GM21786 (cell line): ENCODE data around the gene FAM117B.
"Not testable (repeated sequence)": the region's sequence is repeated elsewhere in the genome, so short reads cannot be mapped to it uniquely, and the experiment has no call there.

Experiments used
- ATAC-seq: cut with Tn5 transposase; IDR thresholded peaks from one replicate; pipeline ENCODE4 v1.9.1; 2021; ENCODE audit not compliant: unreplicated experiment

The FAM117B gene

DNA sequence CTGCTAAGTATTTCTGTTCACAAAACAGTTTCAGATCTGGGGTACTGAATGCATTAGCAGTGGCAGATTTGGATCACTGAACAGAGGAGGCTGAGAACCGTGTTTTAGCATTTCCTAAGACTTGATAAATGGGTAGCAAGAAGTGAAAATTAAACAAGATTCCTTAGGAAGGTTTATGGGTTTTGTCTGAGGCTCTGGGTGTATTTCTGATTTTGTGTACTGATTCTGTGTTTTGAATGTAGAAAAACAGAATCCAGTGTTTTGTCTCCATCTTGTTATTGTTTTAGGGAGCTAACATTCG, 1.4 kb downstream of the FAM117B start:
- no peak for ATAC-seq

DNA sequence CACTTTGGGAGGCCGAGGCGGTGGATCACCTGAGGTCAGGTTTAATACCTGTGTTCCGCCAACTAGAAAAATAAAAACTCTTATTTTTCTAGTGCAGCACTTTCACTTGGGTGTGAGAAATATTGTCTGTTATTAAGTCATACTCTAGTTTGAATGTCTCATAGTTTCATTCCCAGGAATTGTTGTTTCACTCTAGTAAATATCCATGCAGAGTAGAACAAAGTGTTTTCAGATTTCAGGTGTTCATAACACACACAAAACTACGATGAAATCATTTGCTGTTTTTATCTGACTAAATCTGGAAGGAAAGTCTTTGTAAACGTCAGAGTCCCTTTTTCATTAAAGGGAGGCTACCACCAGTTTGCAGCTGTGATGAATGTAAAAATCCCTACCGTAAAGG, 4.0 kb downstream of the FAM117B start:
- ATAC-seq: no peak

DNA sequence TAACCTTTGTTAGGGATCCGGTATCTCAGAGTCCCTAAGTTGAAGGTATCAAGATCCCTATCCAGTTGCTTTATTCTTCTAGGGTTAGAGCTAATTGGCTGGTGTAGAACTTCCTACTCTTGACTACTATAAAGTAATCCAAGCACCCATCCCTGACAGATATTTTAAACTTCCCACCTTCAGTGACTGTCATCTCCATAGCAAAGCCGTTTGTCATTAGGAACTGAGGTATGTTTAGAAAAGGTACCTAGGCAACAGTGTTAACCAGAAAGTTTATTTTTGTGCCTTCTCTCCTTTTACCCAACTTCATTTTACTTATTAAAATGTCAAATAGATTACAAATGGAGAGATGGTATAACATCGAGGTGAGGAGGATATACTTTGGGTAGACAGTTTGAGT, 4.5 kb downstream of the FAM117B start:
- no peak for ATAC-seq

DNA sequence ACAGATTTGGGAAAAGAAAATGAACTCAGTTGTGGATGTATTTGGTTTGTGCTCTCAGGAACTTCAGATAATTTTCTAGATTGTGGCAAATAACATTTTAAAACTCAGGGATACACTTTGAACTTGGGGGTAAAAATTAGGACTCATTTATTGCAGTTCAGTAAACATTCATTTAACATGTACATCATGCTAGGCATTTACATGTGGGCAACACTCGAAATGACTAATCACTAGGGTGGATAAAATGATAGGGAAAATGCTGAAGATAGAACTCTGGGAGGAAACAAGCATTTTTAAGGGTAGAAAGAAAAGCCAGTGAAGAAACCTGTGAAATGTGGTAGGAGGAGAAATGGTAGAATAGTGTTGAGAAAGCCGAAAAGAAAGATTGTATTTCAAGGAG, 7.8 kb downstream of the FAM117B start:
- ATAC-seq: no peak

DNA sequence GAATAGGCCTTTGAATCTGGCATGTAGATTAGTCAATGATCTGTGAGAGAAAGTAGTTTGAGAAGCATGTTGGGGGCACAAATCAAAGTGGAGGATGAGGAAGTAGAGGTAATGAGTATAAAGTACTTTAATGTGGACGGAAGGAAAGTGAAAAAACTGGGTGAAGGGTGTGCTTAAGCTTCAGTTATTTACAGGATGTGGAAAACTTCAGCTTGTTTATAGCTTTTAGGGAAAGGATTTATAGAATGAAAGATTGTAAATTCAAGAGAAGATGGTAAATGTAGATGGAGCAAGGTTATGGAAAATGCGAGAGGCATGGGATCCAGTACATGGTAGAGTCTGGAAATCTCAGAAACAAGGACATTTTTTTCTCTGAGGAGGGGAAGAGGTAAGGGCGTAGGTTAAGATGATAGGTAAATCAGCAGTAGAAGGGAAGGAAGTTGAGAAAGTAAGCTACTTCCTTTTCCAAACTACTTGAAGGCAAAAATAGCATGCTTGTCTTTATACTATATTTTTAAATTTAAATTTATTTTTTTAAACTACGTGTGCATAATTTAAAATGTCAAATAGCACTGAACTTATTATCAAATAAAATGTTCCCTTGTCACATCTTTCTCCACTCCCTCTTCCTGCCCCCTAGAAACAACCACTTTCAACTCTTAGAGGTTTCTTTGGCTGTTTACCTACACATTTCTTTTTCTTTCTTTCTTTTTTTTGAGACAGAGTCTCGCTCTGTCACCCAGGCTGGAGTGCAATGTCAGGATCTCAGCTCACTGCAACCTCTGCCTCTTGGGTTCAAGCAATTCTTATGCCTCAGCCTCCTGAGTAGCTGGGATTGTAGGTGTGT, 8.5 kb downstream of the FAM117B start:
- no peak for ATAC-seq

DNA sequence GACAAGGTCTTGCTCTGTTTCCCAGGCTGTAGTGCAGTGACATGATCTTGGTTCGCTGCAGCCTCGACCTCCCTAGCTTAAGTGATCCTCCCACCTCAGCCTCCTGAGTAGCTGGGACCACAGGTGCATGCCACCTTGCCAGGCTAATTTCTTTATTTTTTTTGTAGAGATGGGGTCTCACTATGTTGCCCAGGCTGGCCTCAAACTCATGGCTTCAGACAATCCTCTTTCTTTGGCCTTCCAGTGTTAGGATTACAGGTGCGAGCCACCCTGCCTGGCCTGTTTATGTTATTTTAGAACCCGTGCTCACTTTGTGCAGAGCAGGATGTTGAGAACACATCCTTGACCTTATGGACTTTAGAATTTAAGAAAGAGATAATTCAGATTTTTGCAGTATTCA, 17.4 kb downstream of the FAM117B start:
- no peak for ATAC-seq

DNA sequence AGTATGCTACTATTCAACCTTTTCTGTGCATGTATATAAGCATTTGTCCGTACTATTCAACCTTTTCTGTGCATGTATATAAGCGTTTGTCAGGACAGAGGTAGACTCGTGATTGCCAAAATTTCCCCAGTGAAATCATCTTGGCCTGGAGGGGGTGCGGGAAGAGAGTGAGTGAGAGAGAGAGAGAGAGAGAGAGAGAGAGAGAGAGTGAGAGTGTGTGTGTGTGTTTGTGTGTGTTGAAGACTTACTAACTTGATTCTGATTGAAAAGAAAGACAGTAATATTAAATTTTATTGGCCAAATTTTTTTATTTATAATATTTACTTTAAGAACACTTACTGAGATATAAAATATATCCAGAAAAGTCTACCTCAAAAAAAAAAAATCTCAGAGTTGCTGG, 19.1 kb downstream of the FAM117B start:
- ATAC-seq: no peak

DNA sequence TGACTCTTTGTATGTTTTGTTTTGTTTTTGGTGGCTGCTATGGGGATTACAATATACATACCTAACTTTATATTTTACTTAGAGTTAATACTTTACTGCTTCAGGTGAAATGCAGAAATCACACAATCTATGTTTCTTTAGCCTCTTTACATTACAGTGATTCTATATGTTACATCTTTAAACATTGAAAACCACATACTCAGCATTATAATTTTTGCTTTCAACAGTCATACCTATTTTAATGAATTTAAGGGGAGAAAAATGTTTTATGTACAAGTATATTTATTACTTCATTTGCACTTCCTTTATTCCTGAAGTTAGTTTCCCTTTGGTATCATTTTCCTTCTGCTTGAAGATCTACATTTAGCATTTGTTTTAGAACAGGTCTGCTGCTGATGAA, 23.1 kb downstream of the FAM117B start:
- ATAC-seq: no peak

DNA sequence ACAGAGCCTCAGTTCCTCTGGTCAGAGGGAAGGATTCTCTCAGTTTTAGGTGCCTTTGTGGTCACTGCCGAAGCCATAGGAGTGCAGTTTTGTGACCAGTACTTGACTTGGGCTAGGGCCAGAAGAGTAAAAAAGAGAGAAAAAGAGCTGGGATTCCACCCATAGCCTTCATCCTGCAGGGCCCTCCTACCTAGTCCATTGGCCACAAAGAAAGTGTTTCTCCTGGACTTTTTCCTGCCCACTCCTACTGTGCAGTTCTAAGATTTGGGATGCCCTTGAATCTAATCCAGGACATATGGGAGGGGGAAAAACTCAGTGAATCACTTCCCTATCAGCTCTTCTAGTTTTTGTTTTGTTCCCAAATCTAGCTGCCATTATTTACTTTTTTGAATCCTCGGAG, 26.0 kb downstream of the FAM117B start:
- ATAC-seq: no peak

DNA sequence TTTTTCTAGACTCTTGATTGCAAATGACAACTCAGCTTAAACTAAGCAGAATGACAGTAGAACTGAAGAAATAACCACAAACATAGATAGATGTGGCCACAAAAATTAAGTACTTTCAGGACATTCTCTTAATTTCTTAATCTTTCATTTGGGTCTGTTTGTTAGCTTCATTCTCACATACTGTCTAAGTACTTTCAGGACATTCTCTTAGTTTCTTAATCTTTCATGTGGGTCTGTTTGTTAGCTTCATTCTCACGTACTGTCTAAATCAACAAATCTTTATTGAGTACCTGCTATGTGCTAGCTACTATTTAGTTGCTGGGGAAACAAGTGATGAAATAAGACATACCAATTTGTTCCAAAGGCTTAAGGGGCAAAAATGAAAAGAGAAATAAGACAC, 35.1 kb downstream of the FAM117B start:
- ATAC-seq: peak; percentile 34

DNA sequence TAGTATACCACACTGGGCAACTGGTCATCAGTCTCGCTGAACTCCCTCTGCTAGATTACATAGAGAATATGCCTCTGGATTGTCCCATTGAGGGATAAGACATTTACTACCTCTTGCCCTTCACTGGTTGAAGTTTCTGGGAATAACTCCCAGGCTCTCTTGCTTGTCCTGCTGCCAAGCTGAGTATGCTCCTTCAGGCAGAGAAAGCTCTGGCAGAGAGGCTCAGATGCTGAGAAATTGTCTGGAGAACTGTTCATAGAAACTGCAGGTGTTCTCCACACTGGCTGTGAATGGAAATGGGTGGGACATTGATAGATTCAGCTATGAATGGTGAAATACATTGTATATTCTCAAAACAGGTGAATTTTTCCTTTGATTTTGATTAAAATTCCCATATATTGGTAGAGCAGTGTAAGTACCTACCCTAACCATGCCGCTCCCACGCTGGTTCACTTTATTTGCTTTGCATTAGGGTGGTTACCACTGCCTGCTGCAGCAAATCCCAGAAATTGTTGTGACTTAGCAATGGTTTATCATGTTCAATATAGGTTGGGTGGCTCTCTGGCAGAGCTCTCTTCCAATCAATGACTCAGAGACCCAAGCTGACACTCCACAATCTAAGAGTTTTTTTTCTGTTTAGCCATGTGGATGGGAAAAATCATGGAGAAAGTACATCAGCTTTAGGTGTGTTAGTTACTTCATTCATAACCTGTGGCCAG, 36.7 kb downstream of the FAM117B start:
- no peak for ATAC-seq

DNA sequence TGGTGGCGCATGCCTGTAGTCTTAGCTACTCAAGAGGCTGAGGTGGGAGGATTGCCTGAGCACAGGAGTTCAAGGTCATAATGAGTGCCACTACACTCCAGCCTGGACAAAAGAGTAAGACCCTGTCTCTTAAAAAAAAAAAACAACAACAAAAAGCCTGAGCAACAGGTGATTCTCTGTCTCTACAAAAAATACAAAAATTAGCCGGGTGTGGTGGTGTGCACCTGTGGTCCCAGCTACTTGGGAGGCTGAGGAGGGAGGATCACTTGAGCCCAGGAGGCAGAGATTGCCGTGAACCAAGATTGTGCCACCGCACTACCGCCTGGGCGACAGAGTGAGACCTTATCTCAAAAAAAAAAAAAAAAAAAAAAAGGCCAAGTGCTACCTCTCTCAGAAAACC, 40.3 kb downstream of the FAM117B start:
- ATAC-seq: not testable (repeated sequence)

DNA sequence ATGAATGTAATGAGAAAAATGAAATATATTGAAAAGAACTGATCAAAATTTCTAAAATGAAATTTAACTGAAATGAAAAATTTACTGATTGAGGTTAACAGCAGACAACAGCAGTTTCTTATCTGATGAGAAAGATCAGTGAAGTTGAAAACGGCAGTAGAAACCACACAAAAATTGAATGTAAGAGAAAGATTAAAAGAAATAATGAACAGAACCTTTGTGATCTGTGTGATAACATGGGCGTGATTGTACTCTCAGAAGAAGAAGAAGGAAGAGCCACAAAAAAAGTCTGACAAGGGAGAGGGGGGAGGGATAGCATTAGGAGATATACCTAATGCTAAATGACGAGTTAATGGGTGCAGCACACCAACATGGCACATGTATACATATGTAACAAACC, 45.2 kb downstream of the FAM117B start:
- no peak for ATAC-seq

DNA sequence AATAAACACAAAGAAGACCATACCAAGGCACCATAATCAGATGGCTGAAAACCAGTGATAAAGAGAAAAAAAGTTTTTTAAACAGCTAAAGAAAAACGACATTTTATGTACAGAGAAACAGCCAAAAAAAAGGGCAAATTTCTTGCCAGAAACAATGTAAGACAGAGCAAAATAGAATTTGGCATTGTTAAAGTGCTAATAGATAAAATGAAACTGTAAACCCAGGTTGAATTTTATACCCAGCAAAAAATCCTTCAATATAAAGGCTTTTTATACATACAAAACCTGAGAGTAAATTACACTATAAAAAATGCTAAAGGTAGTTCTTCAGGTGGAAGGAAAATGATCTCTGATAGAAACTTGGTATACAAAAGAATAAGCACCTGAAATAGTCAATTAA, 45.7 kb downstream of the FAM117B start:
- no peak for ATAC-seq

DNA sequence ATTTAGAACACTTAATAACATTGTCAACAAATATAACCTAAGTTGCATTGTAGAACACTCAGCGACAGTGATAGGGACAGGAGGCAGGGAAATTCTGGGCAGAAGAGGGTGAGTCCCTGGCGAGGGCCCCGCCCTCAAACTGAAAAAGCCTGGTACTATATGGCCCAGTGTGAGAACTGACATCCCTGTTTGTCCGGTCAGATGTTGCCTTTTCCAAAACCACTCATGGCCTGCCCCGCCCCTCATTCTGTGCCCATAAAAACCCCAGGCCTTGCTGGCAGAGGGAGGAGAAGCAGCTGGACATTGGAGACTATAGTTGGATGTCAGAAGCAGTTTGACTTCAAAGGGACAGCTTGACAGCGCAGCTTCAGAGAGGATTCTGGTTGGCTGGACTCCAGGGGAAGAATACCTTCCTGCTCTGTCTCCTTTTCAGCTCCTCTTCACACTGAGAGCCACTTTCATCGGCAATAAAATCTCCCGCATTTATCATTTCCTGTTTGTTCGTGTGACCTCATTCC, 47.0 kb downstream of the FAM117B start:
- no peak for ATAC-seq

DNA sequence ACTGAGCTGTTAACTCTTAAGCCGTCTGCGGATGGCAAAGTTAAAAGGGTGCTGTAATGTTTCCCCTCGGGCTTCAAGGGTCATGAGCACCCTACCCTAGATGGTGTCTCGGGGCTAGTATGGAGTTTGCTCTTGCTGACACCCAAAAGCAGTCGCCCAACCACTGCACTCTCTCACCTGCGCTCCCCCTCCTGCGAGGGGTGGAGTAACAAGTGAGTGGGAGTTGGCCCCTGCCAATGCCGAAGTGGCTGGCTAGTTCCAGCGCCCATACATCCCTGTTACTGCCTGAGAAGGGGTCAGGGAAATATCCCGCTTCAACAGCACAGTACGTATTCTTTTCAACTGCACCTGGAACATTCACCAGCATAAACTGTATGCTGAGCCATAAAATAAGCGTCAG, 47.5 kb downstream of the FAM117B start:
- ATAC-seq: no peak

DNA sequence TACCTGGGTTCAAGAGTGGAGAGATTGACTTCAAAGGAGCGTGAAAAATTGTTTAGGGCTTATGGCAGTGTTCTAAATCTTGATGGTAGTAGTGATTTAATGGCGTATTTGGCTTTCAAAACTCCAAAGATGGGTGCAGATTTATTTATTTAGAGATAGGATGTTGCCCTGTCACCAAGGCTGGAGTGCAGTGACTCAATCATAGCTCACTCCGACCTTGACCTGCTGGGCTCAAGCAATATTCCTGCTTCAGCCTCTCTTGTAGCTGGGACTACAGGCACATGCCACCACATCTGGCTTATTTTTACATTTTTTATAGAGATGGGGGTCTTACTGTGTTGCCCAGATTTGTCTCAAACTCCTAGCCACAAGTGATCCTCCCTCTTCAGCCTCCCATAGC, 52.5 kb downstream of the FAM117B start:
- ATAC-seq: no peak

DNA sequence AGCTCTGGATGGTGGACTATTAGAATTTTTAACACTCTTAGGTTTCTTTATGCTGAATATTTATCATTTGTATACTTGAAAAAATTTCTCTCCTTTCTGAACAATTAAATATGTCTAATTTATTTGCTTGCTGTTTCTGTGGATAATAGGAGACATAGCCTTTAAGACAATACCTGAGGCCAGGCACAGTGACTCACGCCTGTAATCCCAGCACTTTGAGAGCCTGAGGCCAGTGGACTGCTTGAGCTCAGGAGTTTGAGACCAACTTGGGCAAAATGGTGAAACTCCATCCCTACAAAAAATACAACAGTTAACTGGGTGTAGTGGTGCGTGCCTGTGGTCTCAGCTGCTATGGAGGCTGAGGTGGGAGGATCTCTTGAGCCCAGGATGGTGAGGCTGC, 54.7 kb downstream of the FAM117B start:
- no peak for ATAC-seq

DNA sequence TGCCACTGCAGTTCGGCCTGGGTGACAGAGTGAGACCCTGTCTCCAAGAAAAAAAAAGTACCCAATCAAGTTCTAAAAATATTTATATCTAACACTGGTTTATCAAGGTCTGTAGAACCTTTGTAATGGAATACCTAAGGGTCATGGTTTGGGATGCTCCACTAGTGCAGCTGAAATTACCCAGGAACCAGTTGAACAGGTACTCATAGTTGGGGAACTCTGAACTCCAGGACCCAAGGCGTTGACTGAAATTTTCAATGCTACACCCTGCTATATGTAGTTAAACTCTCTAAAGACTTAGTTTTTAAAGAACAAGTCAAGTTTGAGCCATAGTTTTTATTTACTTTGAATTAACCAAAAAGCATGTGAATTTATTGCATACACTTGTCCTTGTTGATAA, 55.1 kb downstream of the FAM117B start:
- ATAC-seq: no peak

DNA sequence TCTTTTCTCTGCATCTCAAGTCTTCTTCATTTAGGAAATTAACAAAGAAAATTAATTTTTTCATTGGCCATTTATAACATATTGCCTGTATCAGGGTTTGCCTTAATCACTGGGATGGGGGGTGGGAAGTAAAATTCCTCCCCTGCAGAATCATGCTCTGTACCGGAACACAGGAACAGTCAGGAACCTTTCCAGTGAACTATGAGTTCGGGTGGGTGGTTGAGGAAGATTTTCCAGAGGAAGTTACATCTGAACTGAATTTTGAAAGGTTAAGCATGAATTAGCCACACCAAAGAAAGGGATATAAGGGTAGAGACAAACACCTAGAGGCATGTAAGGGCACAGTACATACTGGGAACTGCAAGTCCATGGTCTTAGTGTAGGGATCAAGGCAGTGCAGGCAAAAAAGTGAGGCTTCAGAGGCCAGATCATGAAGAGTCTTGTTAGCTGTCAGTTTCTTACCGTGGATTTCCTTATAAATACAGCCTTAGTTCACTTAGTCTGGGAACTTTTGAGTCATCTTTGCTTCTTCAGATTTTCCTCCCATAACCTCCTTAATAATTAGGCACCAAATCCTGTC, 55.6 kb downstream of the FAM117B start:
- ATAC-seq: no peak

DNA sequence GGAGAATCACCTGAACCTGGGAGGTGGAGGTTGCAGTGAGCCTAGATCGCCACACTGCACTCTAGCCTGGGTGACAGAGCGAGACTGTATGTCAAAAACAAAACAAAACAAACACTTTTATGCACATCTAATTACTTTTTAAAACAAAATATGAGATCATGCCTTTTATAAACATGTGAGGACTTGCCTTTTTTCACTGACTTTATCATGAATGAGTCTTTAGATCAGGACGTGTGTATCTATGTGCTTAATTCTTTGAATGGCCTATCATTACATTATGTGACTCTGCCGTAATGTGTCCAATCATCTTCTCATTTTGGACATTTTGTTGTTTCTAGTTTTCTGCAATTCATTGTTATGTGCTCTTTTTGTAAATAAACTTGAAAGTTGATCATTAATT, 58.7 kb downstream of the FAM117B start:
- no peak for ATAC-seq

DNA sequence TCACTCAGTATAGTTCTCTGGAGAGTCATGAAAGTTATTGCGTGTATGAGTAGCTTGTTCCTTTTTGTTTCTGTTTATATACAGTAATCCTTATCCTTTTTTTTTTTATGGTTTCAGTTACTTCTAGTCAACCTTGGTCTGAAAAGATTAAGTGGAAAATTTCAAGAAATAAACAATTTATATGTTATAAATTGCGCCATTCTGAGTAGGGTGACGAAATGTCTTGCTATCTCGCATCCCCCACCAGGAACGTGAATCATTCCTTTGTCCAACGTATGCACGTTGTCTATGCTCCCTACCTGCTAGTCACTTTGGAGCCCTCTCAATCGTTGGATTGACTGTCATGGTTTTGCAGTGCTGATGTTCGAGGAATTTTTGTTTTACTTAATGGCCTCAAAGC, 60.4 kb downstream of the FAM117B start:
- no peak for ATAC-seq
